Smooth muscle cell (in vitro differentiated cells): Measurements from ENCODE around the gene LDHD. TPM values are rescaled to one million over a fixed set of nuclear protein-coding genes. Genes with fewer than 3 reads are reported as not detected.

Experiments used
- DNase-seq: peaks from one replicate; lab custom pipeline; 2025; ENCODE audit not compliant: unreplicated experiment; lab: John Stamatoyannopoulos, UW
- H2AFZ ChIP-seq: fragments of 200-600 bp; sonication (generic); 2 replicates; pipeline ENCODE4 v1.6.0; 2016; ENCODE audit warnings: antibody characterized with exemption, low read depth, mild to moderate bottlenecking
- H3F3A ChIP-seq: fragments of 200-600 bp; sonication (generic); 2 replicates; pipeline ENCODE4 v1.6.0; 2017; ENCODE audit warnings: antibody characterized with exemption, low read depth
- H3K27ac ChIP-seq: fragments of 200-600 bp; sonication (generic); 2 replicates; pipeline ENCODE4 v1.5.1; 2016; ENCODE audit warnings: low read depth, mild to moderate bottlenecking
- H3K27me3 ChIP-seq: fragments of 200-600 bp; sonication (generic); 2 replicates; pipeline ENCODE4 v1.6.1; 2016; ENCODE audit warnings: low read depth, mild to moderate bottlenecking
- H3K36me3 ChIP-seq: fragments of 200-600 bp; sonication (generic); 2 replicates; pipeline ENCODE4 v1.5.1; 2016; ENCODE audit warnings: low read depth
- H3K4me1 ChIP-seq: fragments of 200-600 bp; sonication (generic); 2 replicates; pipeline ENCODE4 v1.5.1; 2016; ENCODE audit warnings: low read depth
- H3K4me2 ChIP-seq: fragments of 200-600 bp; sonication (generic); 2 replicates; pipeline ENCODE4 v1.6.0; 2016; ENCODE audit warnings: mild to moderate bottlenecking
- H3K4me3 ChIP-seq: fragments of 200-600 bp; sonication (generic); 2 replicates; pipeline ENCODE4 v1.5.1; 2016; ENCODE audit warnings: mild to moderate bottlenecking
- H3K79me2 ChIP-seq: fragments of 200-600 bp; sonication (generic); 2 replicates; pipeline ENCODE4 v1.6.0; 2016; ENCODE audit warnings: low read depth, mild to moderate bottlenecking
- H3K9ac ChIP-seq: fragments of 200-600 bp; sonication (generic); 2 replicates; pipeline ENCODE4 v1.6.0; 2016; ENCODE audit warnings: low read depth
- H3K9me3 ChIP-seq: fragments of 200-600 bp; sonication (generic); replicated peaks from 2 replicates; pipeline ENCODE4 v1.5.1; 2016; ENCODE audit warnings: low read depth
- H4K20me1 ChIP-seq: fragments of 200-600 bp; sonication (generic); 2 replicates; pipeline ENCODE4 v1.6.0; 2016; ENCODE audit warnings: low read depth
- WGBS: methylation state at CpG from one replicate; pipeline ENCODE4 v1.1.7; 2016; ENCODE audit warnings: low lambda C conversion rate; 5-methylcytosine and 5-hydroxymethylcytosine counted together
- polyA plus RNA-seq: library from polyadenylated mRNA; unstranded; fragments of >200 nt; fragmentation: Nextera tagmentation; extraction: Ambion mirVana; gene quantifications from 2 replicates; pipeline ENCODE4 v1.2.1, GENCODE V29; 2016
- total RNA-seq: library from RNA; depleted of rRNA; stranded (reverse); fragments of >200 nt; gene quantifications from 2 replicates; pipeline ENCODE4 v1.2.3, GENCODE V29; 2014
- TF ChIP-seq, protein P1 (sequence below): fragments of 200-600 bp; sonication (generic); IDR thresholded peaks from 2 replicates; pipeline ENCODE4 v1.5.1; 2017; ENCODE audit warnings: borderline replicate concordance, mild to moderate bottlenecking, antibody characterized with exemption; ENCODE audit not compliant: insufficient read depth, poor library complexity, severe bottlenecking

Gene LDHD
- 0.67 and 0.85 TPM in 2 replicates for total RNA-seq
- 1.2 and 1.5 TPM in 2 replicates for polyA plus RNA-seq

DNA sequence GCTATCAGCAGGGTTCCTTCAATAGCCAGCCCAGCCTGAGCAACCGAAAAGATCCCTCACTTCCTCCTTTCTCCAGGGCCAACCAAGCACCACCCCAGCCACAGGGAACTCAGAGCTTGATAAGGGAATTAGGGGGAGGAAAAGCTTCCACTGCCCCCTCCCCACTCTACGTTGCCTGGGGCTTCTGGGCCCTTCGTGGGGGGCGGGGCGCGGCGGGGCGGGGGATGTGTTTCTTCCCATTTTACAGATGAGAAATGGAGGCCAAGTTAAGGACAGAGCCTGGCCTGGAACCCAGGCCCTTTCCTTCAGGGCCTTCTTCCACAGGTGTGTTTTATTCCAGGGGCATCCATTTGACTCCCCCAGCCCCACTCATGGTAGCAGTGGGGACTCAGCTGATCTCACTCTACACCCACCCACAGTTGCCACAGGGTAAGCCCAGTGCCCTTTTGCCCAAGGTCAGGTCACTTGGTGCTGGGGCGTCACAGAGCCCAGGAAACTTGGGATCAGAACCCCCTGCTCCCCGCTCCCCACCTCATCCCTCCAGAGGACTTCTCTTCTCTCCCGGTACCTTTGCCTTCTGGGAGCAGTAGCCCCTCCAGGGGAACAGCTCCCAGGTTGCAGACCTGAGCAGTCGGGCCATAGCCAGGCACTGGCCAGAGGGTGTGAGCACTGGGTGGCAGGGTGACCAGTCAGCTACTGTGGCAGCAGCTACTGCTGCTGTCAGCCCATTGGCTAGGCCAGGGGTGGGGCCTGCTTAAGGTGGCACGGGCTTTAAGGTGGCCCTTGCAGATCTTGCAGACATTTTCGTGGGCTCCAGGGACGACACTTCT lies at the start of gene LDHD:
Gene LDHD (minus strand): TSS at position 700 of the 830 bp plus-strand sequence. CDS start 60 bp downstream, at position 640.
- H3K27ac ChIP-seq, result no peak within 1 kb of the TSS
- WGBS, result 57% methylated on average over 15 of the region's 15 CpGs
- H3K4me2 ChIP-seq, result peak within 1 kb of the TSS; percentile 77
- no peaks in the 10 kb centered on the region for H3F3A ChIP-seq
- no peaks in the 10 kb centered on the region for H4K20me1 ChIP-seq
- TF ChIP-seq, protein P1, sequence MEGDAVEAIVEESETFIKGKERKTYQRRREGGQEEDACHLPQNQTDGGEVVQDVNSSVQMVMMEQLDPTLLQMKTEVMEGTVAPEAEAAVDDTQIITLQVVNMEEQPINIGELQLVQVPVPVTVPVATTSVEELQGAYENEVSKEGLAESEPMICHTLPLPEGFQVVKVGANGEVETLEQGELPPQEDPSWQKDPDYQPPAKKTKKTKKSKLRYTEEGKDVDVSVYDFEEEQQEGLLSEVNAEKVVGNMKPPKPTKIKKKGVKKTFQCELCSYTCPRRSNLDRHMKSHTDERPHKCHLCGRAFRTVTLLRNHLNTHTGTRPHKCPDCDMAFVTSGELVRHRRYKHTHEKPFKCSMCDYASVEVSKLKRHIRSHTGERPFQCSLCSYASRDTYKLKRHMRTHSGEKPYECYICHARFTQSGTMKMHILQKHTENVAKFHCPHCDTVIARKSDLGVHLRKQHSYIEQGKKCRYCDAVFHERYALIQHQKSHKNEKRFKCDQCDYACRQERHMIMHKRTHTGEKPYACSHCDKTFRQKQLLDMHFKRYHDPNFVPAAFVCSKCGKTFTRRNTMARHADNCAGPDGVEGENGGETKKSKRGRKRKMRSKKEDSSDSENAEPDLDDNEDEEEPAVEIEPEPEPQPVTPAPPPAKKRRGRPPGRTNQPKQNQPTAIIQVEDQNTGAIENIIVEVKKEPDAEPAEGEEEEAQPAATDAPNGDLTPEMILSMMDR, result no peak
- H3K79me2 ChIP-seq, result no peaks in the 10 kb centered on the region
- no peak within 1 kb of the TSS for H3K9ac ChIP-seq
- no peak within 1 kb of the TSS for H2AFZ ChIP-seq
- peaks cover 18% of the 10 kb centered on the region for H3K4me1 ChIP-seq
- no peaks in the 10 kb centered on the region for H3K9me3 ChIP-seq
- no peaks in the 10 kb centered on the region for H3K36me3 ChIP-seq
- DNase-seq, result no peak
- peak within 1 kb of the TSS; percentile 44 for H3K4me3 ChIP-seq
- no peaks in the 10 kb centered on the region for H3K27me3 ChIP-seq

DNA sequence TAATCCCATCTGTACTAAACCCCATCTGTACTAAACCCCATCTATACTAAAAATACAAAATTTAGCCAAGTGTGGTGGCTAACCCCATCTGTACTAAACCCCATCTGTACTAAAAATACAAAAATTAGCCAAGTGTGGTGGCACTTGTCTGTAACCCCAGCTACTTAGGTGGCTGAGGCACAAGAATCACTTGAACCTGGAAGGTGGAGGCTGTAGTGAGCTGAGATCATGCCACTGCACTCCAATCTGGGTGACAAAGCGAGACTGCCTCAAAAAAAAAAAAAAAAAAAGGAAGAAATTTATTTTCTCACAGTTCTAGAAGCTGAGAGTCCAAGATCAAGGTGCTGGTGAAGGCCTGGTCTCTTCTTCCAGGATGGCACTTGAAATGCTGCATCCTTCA lies 43.8 kb upstream of the LDHD start:
- Histone ChIP-seq H3K4me1 (no peaks in the 10 kb centered on the region), H3K4me2 (no peak overlapping the region), H3F3A (no peaks in the 10 kb centered on the region), H3K27me3 (no peaks in the 10 kb centered on the region), H3K36me3 (peaks cover 28% of the 10 kb centered on the region), H3K9me3 (peaks cover 16% of the 10 kb centered on the region), H3K79me2 (peaks cover 56% of the 10 kb centered on the region), H3K4me3 (no peak overlapping the region), H3K27ac (no peak overlapping the region), H2AFZ (no peak overlapping the region), H4K20me1 (no peaks in the 10 kb centered on the region), H3K9ac (no peak overlapping the region)
- WGBS, result 93% methylated on average over 1 of the region's 1 CpG
- DNase-seq, result no peak
- TF ChIP-seq, protein P1, result no peak

DNA sequence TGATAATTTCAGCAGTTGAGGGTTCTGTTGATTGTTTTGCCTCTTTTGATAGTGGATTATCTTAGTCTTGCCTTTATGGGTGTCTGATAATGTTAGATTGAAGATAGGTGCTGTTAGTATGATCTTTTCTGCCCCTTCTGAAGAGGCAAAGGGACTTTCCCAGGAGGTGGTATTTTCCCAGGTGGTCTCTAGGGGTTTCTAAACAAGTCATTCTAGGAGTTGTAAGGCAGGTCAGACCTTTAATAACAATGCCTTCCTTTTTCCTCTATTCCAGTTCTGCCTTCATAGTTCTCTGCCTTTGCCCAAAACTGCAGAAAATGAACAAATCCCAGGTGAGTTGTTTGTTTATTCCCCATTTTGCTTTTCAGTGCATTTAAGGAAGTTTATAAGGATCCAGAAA lies 36.1 kb upstream of the LDHD start:
- Histone ChIP-seq H3K36me3 (peaks cover 44% of the 10 kb centered on the region), H3K79me2 (peaks cover 71% of the 10 kb centered on the region), H4K20me1 (no peaks in the 10 kb centered on the region), H3K4me3 (no peak overlapping the region), H2AFZ (no peak overlapping the region), H3K27me3 (no peaks in the 10 kb centered on the region), H3K4me2 (no peak overlapping the region), H3K9ac (no peak overlapping the region), H3F3A (no peaks in the 10 kb centered on the region), H3K9me3 (peaks cover 6% of the 10 kb centered on the region), H3K27ac (no peak overlapping the region), H3K4me1 (peaks cover 3% of the 10 kb centered on the region)
- TF ChIP-seq, protein P1, result no peak
- DNase-seq, result no peak

DNA sequence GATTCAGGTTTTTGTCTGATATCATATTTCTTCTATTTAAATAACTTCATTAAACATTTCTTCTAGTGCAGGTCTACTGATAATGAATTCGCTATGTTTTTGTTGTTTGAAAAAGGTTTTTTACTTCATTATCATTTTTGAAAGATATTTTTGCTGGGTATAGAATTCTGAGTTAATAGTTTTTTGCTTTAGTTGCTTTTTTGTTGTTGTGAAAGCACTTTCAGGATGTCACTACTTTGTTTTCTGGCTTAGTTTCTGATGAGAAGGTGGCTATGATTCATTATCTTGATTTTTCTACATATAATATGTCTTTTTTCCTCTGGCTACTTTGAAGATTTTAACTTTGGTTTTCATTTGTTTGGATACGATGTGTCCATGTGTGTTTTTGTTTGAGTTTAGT lies 35.2 kb upstream of the LDHD start:
- H3K36me3 ChIP-seq, result peaks cover 41% of the 10 kb centered on the region
- no peak overlapping the region for H3K27ac ChIP-seq
- H3K4me3 ChIP-seq, result no peak overlapping the region
- H3F3A ChIP-seq, result no peaks in the 10 kb centered on the region
- 49% methylated on average over 2 of the region's 2 CpGs for WGBS
- TF ChIP-seq, protein P1, result no peak
- no peak overlapping the region for H3K9ac ChIP-seq
- no peaks in the 10 kb centered on the region for H4K20me1 ChIP-seq
- no peaks in the 10 kb centered on the region for H3K27me3 ChIP-seq
- H3K4me2 ChIP-seq, result no peak overlapping the region
- H3K9me3 ChIP-seq, result peaks cover 6% of the 10 kb centered on the region
- no peak overlapping the region for H2AFZ ChIP-seq
- no peak for DNase-seq
- peaks cover 69% of the 10 kb centered on the region for H3K79me2 ChIP-seq
- H3K4me1 ChIP-seq, result peaks cover 3% of the 10 kb centered on the region
